Astrocyte (in vitro differentiated cells and primary cell): ENCODE results near the gene CREB5.

Experiments used
- EZH2 ChIP-seq: IDR thresholded peaks from 2 replicates; pipeline ENCODE4 v1.6.1; 2012; ENCODE audit warnings: mild to moderate bottlenecking, low read length, inconsistent platforms; ENCODE audit not compliant: insufficient read depth
- TF ChIP-seq, protein P1 (sequence below): IDR thresholded peaks from 2 replicates; pipeline ENCODE4 v1.5.1; 2011; ENCODE audit warnings: low read depth, mild to moderate bottlenecking, inconsistent platforms, low read length, moderate library complexity; ENCODE audit not compliant: insufficient read depth

GRCh38 chr7:28686418-28686800, 274.1 kb downstream of the CREB5 start:
- TF ChIP-seq EZH2 = no peak
- TF ChIP-seq, protein P1, sequence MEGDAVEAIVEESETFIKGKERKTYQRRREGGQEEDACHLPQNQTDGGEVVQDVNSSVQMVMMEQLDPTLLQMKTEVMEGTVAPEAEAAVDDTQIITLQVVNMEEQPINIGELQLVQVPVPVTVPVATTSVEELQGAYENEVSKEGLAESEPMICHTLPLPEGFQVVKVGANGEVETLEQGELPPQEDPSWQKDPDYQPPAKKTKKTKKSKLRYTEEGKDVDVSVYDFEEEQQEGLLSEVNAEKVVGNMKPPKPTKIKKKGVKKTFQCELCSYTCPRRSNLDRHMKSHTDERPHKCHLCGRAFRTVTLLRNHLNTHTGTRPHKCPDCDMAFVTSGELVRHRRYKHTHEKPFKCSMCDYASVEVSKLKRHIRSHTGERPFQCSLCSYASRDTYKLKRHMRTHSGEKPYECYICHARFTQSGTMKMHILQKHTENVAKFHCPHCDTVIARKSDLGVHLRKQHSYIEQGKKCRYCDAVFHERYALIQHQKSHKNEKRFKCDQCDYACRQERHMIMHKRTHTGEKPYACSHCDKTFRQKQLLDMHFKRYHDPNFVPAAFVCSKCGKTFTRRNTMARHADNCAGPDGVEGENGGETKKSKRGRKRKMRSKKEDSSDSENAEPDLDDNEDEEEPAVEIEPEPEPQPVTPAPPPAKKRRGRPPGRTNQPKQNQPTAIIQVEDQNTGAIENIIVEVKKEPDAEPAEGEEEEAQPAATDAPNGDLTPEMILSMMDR = no peak
